A549 treated with AZD2906 at 1 μM for 4 hours (cell line): ENCODE measurements around the gene PLAC9. TPM values are rescaled to one million over a fixed set of nuclear protein-coding genes. Genes with fewer than 3 reads are reported as not detected.

Source experiments
- total RNA-seq: library from RNA; stranded (reverse); fragments of 200-300 nt; extraction: Qiagen RNA extraction; gene quantifications from 5 replicates; pipeline ENCODE4 v1.2.3, GENCODE V29; 2022

The PLAC9 gene, protein sequence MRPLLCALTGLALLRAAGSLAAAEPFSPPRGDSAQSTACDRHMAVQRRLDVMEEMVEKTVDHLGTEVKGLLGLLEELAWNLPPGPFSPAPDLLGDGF
- total RNA-seq: 0.16 to 0.30 TPM (median 0.17 TPM) in 3 of 5 replicates, not detected in the others

DNA sequence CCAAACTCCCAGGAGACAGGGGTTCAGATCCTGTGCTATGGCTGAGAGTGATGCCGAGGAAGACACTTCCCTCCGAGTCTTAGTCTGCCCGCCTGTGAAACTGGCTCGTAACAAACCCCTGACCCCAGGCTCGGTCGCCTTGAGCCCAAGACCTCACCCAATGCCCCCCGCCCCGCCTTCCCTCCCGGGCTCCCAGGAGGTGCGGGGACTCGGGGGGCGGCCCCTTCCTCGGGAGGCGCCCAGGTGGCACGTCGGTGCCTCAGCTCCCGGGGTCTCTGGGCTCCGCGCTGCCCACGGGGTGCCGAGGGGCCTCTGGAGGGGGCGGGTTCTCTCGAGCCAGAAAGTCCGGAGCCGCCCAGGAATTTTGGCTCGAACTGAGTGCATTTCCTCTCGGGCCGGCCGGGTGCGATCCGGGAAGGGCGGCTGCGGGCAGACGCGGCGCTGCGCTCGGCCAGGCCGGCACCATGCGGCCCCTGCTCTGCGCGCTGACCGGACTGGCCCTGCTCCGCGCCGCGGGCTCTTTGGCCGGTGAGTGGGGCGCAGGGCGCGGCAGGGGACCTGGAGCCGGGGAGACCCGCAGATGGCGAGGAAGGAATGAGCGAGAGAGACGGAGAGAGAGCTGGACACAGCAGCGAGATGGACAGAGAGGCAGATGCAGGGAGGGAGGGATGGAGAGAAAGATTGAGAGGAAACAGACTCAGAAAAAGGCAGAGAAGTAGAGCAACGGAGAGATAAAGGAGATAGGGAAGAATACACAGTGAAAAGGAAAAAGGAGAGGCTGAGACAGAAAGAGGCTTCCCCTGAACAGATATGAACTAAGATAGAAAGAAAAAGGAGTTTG is at the start of gene PLAC9:
Gene PLAC9, plus strand, starts transcription at position 432 of the 841 bp plus-strand sequence. Its CDS starts 33 bp downstream, at position 465.

Other genes starting within 250 kb of the PLAC9 start
- gene SFTPD, start 183.6 kb upstream of the PLAC9 start, total RNA-seq: 0.09 to 0.38 TPM (median 0.25 TPM) in 5 replicates
- 16.4 to 24.7 TPM (median 21.5 TPM) in 5 replicates for gene TMEM254, start 54.1 kb upstream of the PLAC9 start, total RNA-seq
- 145 to 213 TPM (median 201 TPM) in 5 replicates for gene ANXA11, start 72.8 kb downstream of the PLAC9 start, total RNA-seq
- gene MAT1A, start 156.9 kb downstream of the PLAC9 start, total RNA-seq: 0.01 to 0.23 TPM (median 0.08 TPM) in 5 replicates
- gene DYDC1, start 224.0 kb downstream of the PLAC9 start, total RNA-seq: not detected in 5 replicates
- 0.09 to 0.19 TPM in 2 of 5 replicates, not detected in the others for gene DYDC2, start 224.1 kb downstream of the PLAC9 start, total RNA-seq